22Rv1 (cell line): ENCODE data around the gene ANGPT4.

Source experiments
- H3K27ac ChIP-seq: fragments of 450-650 bp; 2 replicates; pipeline ENCODE4 v1.5.1; 2017
- CTCF ChIP-seq: fragments of 450-650 bp; IDR thresholded peaks from 2 replicates; pipeline ENCODE4 v1.5.1; 2017; ENCODE audit warnings: mild to moderate bottlenecking
- ZFX ChIP-seq: fragments of 450-650 bp; IDR thresholded peaks from 2 replicates; pipeline ENCODE4 v1.6.1; 2017; ENCODE audit warnings: antibody characterized with exemption, borderline replicate concordance

Gene ANGPT4

GRCh38 chr20:924639-925038 is 8.5 kb upstream of the ANGPT4 start:
- no peak overlapping the region for H3K27ac ChIP-seq
- TF ChIP-seq CTCF (no peak), ZFX (no peak)

DNA sequence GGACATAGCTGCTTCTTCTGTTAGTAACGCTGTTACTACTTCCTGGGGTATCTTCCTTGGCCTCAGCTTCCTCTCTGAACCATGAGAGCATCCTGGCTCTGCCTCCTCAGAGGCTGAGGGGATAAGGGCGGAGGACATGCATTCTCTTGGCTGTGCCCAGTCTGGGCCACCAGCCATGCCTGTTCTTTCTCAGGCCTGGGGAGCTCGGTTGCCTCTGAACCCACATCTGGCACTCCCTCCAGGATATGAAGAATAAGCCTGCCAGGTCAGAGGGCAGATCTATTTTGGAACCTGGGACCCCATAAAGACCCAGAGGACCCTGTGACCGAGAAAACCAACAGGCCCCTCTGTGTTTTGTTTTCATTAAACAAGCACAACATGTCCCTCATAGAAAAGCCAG is 6.6 kb upstream of the ANGPT4 start:
- H3K27ac ChIP-seq, result no peak overlapping the region
- TF ChIP-seq ZFX, result no peak
- TF ChIP-seq CTCF, result no peak

DNA sequence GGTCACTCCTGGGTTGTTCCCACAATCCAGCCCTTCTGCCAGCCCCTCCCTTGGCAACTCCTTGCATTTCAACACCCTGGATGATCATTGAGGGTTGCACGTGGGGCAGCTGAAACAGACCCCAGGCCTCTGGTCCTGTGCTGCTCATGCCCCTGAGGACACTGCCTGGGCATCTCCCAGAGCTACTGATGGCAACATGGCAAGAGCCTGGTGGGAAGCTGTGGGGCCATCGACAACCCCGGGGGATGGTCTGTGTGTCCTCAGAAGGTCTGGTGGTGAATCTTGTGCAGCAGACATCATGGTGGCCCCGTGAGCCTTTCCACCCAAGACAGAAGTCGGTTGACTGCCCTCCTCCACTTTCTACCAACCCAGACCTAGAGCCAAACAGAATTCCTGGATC is 4.9 kb upstream of the ANGPT4 start:
- H3K27ac ChIP-seq, result no peak overlapping the region
- TF ChIP-seq ZFX (no peak), CTCF (no peak)

- TF ChIP-seq CTCF (no peak), ZFX (no peak)
- H3K27ac ChIP-seq, result no peak overlapping the region
These were observed 4.2 kb upstream of the ANGPT4 start for GRCh38 chr20:920311-920710.

DNA sequence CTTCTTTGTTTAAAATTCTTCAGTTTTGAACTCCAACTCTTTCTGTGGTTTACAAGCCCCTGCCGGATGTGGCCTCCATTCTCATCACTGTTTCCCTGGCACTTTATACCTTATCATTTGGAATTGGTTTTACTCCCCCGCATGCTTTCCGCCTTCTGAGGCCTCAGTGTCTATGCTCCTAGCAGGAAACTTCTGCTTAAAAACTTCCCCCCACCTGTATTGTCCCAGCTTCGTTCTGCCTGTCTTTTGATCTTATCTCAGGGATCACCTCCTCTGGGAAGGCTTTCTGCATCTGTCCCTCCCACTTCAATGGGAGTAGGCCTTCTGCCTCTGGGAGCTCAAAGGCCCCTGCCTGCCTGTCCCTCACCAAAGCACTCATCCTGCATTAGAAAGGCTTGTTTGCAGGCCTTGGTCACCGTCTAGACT is 3.4 kb upstream of the ANGPT4 start:
- no peak overlapping the region for H3K27ac ChIP-seq
- TF ChIP-seq ZFX, result no peak
- no peak for TF ChIP-seq CTCF

- no peak overlapping the region for H3K27ac ChIP-seq
These were observed 1.3 kb upstream of the ANGPT4 start for GRCh38 chr20:917416-917815.

GRCh38 chr20:916825-917224 is 691 bp upstream of the ANGPT4 start:
- TF ChIP-seq CTCF (no peak), ZFX (no peak)
- no peak overlapping the region for H3K27ac ChIP-seq

More at GRCh38 chr20:917416-917815, 1.3 kb upstream of the ANGPT4 start:
- no peak for TF ChIP-seq CTCF
